RKO (cell line): ENCODE measurements around the gene CCL16.
"Not testable (repeated sequence)": the region's sequence is repeated elsewhere in the genome, so short reads cannot be mapped to it uniquely, and the experiment has no call there.

ENCODE experiments used
- DNase-seq: peaks from one replicate; pipeline ENCODE4 v3.0.0-alpha.2; 2016; ENCODE audit warnings: low spot score

The CCL16 gene, protein sequence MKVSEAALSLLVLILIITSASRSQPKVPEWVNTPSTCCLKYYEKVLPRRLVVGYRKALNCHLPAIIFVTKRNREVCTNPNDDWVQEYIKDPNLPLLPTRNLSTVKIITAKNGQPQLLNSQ

DNA sequence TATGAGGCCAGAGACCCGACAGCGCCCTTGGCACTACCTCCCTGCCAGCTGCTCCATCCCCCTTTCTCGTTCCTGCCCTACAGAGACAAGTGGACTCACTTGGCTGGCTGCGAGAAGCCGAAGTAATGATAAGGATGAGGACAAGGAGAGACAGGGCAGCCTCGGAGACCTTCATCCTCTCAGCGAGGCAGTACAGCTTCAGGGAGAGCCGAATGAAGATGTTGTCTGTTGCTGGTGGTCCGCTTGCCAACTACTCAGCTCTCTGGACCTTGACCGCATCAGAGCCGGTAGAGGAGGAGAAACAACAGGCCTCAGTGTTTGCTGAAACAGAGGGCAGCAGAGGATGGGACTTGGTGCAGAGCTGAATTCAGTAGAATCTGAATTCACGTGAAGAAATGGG lies at the start of gene CCL16:
Gene CCL16, minus strand, starts transcription at position 252 of the 400 bp plus-strand sequence. Its CDS starts 77 bp downstream, at position 175.
- no peak for DNase-seq

DNA sequence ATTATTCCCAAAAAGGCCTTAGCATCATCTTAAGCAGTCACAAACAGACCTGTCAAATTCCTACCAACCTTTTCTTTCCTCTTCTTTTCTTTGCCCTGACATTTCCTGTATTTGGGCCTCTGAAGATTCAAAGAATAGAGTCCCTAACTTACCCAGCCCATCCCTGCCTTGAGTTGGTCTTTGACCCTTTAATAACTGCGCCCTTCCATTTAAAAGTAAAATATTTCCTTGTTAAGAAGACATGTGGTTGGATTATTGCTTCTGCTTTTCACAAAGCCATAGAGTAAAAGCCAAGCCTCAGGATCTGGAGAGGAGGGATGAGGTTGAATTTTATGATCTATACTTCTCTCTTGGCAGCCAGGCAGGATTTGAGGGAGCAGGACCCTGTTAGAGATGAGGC lies 49.7 kb upstream of the CCL16 start:
- no peak for DNase-seq

DNA sequence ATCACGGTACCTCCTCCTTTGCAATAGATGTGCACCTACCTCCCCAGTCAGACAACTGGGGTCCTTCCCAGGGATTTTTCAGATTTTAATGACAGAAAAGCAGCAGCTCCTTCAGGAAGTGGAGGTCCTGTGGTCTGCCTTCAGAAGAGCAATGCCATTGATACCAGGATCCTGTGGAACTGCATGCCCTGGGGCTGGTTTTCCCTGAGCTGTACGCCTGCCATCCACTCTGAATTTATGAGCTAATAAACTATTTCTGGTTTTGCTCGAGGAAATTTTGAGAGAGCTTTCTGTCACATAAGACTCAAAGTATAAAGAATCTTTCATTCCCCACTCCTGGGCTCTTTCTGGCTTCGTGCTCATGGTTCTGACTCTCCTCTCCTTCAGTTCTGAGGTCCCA lies 46.5 kb upstream of the CCL16 start:
- DNase-seq: no peak

DNA sequence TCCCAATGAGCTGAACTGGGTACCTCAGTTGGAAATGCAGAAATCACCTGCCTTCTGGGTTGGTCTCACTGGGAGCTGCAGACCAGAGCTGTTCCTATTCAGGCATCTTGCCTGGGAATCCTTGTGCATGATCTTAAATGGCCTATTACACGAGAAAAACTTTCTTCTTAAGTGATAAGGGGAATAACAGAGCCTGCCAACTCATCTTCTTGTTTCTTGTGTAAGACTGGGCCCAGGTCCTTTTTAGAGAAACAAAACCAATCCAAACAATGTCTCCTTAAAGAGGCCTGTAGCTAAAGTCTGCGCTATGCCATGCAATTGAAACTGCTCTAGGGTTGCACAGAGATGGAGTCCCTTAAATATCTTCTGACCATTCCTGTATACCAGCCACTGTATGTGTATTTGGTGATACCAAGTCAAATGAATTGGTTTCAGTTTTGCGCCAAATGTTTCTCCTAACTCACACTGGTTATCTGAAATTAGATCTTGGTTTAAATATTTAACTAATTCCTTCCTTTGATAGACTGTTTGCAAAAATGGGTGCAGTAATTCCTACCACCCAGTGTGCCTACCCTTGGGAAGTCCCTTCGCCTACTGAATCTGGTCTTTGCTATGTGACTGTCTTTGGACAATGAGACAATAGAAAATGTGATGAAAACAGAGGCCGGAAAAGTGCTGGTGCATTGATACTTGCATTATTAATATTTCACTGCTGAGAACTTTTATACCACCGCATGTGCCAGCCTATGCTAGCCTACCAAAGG lies 43.0 kb upstream of the CCL16 start:
- DNase-seq: no peak

DNA sequence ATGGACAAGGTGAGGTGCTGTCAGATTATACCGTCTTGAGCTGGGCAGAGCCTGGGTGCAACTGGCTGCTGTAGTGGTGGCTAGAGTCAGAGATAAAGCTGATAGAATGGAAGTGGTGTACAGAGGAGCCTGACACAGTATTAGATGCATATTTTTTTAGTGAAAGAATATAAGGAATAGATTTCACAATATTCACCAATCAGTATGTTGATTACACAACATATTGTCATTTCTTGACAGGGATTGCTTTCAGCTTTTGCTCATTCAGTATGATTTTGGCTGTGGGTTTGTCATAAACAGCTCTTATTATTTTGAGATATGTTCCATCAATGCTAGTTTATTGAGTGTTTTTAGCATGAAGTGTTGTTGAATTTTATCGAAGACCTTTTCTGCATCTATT lies 38.1 kb upstream of the CCL16 start:
- DNase-seq: no peak

DNA sequence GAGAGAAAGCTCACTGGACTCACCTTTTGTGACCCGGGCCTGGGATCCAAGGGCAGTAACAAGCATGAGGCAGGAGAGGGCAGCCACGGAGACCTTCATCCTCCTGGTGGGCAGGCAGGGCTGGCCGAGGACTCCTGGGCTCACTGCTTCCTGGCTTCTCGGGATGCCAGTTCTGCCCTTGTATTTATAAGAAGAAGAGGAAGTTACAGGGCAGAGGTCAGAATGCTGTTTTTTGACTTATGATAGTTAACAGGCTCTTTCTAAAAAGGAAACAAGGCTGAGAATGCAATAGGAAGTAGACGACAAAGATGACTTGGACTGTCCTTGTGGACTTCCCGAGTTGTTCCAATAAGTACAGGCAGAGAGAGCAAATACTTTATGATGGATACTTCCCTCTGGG lies 36.5 kb upstream of the CCL16 start, which contains the start of gene CCL23:
Gene CCL23, minus strand, starts transcription at position 174 of the 400 bp plus-strand sequence. Its CDS starts 75 bp downstream, at position 99.
- no peak for DNase-seq

DNA sequence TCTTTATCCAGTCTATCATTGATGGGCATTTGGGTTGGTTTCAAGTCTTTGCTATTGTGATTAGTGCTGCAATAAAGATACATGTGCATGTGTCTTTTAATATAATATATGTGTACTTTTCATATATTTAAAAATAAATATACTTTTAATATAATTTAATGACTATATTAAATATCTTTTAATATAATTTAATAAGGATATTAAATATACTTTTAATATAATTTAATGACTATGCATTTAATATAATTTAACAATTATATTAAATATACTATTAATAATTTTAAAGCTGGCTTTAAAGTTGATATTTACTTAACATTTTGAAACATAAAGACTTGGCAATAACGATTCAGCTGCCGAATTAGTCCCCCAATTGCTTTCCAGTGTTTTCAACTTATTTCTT lies 35.3 kb upstream of the CCL16 start:
- no peak for DNase-seq

DNA sequence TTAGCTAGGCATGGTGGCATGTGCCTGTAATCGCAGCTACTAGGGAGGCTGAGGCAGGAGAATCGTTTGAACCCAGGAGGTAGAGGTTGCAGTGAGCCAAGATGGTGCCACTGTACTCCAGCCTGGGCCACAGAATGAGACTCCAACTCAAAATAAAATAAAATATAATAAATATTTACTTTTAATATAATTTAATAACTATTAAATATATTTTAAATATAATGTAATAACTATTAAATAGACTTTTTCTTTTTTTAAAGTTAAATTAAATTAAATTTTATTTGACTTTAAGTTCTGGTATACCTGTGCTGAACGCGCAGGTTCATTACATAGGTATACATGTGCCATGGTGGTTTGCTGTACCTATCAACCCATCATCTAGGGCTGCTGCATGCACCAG lies 34.6 kb upstream of the CCL16 start:
- not testable (repeated sequence) for DNase-seq

DNA sequence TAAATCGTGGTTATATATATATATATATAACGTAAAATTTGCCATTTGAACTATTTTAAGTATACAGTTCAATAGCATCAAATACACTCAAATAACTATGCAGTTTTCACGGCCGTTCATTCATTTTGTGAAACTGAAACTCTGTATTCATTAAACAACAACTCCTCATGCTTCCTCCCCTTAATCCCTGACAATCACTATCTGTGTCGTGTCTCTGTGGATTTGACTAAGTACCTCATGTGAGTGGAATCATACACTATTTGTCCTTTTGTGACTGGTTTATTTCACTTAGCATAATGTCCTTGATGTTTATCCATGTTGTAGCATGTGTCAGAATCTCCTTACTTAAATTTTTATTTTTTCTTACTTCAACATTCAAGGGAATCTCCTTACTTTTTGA lies 33.6 kb upstream of the CCL16 start:
- no peak for DNase-seq

DNA sequence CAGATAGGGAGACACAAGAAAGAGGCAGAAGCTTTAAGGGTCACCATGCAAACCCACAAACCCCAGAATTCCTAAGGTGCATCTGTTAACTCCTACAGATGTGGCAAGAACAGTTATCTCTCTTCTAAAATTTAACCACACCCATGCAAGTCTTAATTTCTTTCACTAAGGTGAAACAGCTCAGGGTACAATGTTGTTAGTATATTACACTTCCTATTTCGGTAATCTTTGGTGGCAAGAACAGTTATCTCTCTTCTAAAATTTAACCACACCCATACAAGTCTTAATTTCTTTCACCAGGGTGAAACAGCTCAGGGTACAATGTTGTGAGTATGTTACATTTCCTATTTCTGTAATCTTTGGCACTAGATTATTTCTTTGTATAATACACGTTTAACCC lies 29.9 kb upstream of the CCL16 start:
- no peak for DNase-seq

DNA sequence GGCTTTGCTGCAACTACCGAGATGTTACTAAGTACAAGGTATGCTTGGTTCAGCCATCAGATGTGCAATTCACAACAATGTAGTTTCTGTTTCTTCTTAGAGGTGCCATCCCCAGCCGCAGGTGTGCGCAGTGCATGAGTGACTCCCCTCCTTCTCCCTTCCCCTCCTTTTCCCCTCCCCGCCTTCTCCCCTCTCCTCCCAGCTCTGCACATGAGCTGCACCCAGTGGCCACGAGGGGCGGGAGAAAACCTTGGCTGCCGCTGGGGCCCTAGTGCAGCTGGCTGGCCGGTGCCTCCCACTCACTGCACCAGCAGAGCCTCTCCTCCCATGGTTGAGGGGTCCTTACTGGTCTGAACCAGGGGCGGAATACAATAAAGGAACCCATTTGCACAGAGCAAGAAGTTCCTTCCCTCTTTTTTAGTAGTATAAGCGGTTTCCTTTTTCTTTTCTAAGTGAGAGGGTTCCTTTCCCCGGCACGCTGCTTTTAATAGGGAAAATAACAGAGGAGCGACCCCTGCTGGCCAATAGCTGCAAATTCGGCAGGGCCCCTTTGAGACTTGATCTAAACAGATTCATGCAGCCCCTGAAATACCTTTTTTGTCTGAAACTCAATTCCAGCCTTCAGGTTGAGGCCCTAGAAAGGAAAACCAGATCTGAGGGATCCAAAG lies 27.8 kb upstream of the CCL16 start:
- DNase-seq: no peak

DNA sequence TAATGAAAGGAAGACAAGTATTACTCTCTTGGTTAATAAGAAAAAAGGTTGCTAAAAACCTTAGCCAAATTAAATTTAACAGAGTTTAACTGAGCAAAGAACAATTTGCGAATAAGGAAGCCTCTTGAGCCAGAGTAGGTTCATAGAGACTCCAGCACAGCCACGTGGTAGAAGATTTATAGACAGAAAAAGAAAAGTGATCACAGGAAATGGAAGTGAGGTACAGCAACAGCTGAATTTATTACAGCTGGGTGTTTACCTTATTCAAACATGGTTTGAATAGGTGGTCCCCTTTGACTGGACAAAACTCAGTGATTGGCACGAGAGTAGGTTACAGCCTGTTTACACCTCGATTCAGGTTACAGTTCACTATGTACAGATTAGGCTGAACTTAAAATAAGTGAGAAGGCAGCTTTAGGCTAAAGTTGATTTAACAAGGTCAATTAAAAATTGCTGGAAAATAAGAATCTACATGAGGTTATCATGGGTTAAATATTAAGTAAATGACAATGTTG lies 23.4 kb upstream of the CCL16 start:
- no peak for DNase-seq

DNA sequence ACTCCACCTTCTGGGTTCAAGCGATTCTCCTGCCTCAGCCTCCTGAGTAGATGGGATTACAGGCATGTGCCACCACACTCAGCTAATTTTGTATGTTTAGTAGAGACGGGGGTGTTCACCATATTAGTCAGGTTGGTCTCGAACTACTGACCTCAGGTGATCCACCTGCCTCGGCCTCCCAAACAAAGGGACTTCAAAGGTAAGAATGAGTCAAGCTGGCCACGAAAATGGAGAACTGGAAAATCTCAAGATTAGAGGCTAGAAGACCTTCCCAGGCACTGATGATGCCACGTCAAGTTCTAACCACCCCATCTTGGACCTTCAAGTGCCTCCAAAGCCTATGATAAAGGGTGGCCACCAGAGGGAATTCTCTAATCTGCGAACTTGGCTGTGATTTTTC lies 21.3 kb upstream of the CCL16 start:
- no peak for DNase-seq

DNA sequence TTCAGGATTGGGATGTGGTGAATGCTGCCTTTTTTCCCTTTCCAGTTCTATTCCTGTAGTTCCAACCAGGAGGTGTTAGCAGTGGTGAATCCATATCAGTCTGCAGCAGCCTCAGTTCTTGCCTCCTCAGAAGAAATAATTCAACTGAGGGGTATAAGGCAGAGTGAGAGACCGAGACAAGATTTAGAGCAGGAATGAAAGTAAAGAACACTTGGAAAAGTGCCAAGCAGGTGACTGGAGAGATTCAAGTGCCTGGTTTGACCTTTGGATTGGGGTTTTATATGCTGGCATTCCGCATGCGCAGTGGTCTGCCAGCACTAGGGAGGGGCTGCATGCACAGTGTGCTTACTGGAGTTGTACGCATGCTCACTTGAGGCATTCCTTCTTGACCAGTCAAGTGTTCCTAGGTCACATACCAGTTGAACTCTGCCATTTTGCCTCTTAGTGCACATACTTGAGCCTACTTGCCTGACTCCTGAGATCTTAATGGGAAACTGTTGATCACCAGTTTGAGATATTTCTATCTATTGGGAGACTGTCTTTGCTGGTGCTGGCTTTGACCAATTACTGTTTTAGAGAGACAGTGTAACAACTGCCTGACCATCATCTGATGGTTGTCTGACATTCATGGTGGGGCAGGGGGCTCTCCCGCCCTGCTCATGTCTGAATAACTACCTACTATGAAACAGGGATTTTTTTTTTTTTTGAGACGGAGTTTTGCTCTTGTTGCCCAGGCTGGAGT lies 20.7 kb upstream of the CCL16 start:
- no peak for DNase-seq

DNA sequence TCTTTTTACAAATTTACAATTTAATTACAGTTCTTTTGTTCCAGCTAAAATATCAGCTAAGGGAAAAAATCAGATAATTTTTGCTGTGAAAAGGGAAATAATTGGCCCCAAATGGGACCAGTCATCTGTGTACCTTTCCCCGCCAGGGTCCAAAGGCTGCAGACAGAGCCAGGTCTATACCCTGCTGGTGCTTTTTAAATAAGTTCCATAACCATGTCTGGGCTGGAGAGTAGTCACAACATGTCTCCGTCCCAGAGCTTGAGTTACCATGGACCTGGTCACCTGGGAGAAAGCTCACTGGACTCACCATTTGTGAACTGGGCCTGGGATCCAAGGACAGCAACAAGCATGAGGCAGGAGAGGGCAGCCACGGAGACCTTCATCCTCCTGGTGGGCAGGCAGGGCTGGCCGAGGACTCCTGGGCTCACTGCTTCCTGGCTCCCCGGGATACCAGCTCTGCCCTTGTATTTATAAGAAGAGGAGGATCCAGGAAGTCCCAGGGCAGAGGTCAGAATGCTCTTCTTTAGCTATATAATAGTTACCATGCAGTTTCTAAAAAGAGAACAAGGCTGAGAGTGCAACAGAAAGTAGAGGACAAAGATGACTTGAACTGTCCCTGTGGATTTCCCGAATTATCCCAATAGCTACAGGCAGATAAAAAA lies 19.9 kb upstream of the CCL16 start, which contains the start of gene CCL15:
Gene CCL15, minus strand, starts transcription at position 444 of the 662 bp plus-strand sequence. Its CDS starts 61 bp downstream, at position 383.
- DNase-seq: no peak

DNA sequence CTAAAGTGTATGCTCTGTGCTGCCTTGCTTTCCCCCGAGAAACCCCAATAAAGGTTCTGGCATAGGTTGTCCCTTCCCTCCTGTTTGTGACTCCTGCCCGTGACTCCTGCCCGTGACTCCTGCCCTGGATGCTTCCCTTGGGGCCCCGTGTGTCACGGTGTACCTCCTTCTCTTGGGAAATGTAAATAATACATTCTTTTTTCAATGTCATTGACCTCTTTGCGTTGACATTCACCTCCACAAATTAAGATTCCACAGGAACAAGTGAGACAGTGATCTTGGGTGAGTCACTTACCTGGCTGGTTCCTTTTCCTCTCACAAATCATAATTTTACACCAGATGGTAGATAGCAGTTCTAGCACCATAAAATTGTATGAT lies 19.4 kb upstream of the CCL16 start:
- no peak for DNase-seq

DNA sequence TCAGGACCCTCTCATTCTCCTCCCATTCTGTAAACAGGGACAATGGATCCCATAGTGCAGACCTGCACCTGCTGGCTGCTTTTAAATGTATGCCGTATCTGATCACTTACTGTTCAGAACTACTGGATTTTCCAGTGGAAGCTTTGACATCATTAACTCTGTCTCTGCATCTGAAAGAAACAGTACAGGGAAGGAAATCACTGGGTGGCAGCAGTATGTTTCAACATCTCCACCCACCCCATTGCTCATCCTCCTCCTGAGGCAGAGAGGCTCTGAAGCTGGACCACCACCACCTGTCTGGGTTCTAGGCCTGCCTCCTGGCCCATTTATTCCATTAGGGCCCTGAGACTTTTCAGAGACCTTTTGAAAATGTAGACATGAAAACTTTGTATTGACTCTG lies 17.5 kb upstream of the CCL16 start:
- no peak for DNase-seq

DNA sequence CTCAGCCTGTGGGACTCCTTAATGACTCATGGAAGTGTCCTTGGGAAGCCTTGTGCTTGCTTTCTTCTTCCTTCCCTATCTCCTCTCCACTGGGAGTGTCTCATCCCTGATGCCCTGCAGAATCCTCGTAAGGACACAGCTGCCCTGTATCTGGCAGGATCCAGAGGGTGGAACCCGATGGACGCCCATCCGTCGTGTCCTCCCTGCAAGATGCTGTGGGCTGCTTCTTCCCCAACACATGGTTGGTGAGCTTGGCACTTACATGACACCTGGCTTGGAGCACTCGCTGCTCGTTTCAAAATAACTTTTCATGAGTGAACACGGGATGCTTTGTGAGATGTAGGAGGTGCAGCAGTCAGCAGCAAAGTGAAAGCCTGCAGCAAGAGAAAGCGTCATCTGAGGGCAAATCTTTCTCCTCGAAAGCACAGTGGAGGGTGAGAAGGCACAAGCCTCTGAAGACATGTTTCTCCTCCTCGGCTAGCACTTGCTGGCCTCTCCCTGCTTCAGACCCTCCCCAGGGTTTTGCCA lies 16.8 kb upstream of the CCL16 start:
- no peak for DNase-seq

DNA sequence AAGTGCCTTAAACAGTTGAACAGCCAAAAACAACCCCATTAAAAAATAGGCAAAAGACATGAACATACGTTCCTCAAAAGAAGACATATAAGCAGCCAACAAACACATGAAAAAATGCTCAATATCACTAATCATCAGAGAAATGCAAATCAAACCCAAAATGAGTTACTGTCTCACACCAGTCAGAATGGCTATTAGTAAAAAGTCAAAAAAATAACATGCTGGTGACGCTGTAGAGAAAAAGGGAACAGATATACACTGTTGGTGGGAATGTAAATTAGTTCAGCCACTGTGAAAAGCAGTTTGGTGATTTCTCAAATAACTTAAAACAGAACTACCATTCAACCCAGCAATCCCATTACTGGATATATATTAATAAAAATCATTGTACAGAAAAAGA lies 14.0 kb upstream of the CCL16 start:
- not testable (repeated sequence) for DNase-seq

DNA sequence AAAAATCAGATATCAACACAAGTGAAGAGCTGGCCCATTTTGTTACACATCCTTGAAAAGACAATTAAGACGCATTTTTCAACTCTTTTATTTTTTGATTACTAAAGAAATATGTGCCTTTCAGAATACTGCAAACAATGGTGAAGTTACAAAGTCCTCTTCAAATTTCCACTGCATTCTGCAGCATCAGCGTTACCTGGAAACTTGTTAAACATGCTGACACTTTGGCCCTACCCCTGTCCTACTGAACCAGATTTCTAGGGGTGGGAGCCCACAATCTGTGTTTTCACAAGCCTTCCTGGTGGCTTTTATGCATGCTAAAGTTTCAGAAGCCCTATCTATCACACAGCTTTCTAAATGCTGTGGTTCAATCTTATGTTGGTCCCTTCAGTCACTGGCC lies 9.8 kb upstream of the CCL16 start:
- DNase-seq: no peak

DNA sequence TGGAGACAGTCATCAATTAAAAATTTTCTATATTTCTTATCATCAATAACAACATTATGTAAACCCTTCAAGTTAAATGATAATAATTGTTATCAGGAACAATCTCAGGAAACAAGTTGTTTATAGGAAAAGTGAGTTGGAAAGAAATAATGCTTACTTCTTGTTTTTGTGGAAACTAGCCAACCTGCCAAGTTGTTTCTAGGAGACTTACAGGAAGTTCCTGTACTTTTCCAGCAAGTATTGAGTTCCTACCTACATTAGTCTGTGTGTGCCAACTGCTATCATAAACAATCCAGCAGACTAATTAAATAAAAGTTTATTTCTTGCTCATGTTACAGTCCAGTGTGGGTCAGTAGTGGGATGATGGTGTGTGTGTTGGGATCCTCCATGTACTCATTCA lies 6.9 kb upstream of the CCL16 start:
- no peak for DNase-seq

DNA sequence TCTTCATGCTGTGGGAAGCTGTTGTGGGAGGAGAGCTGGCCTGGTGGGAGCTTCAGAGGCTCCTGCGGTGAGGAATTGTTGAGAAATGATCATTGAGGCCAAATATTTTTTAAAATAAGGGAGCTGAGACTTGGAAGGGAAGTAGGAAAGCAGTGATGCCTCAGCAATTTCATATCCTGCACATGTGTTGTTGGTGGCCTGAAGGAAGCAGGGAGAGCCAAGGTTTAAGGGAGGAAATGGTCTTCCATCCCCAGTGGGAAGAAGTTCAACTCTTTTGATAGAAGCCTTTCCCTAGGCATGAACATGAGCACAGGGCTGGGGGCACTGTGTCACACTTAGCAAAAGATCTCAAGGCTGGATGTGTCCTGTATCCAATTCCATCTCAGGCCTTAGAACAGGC lies 5.3 kb upstream of the CCL16 start, which contains the start of gene CCL14:
Gene CCL14, minus strand, starts transcription at position 87 of the 400 bp plus-strand sequence. Its CDS starts 80 bp downstream, at position 7.
- no peak for DNase-seq
